ENCODE data around the gene SAMM50.

SAMM50 gene

DNA sequence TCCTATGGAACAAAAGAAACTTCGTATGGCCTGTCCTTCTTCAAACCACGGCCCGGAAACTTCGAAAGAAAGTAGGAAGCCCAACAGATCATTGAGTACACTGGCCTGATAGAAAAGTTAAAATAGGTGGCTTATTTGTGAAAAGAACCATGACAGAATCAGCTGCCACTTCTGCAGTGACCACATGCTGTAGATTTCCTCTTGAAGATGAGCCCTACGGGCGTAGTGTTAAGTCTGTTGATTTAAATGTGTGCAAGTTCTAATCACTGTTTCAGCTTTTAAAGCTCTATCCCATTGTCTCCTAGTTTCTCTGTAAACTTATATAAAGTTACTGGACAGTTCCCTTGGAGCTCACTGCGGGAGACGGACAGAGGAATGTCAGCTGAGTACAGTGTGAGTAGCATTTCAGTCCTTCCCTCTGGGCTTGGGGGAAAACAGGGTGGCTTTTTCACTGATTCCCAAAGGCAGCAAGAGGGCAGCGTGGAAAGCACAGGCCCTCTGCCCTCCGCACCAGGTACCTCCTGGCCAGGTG is 17.8 kb downstream of the SAMM50 start:
- DNase-seq (ENCODE audit: insufficient read length, low spot score) (no peak), FAIRE-seq (no peak)
- TF ChIP-seq TAF1 (IDR thresholded peaks at IDR 0.05; ENCODE audit: low read depth, low read length) (no peak), SPI1 (IDR thresholded peaks at IDR 0.05; ENCODE audit: low read depth, low read length) (no peak), POLR2A (IDR thresholded peaks at IDR 0.05; ENCODE audit: low read depth, low read length) (no peak), POU2F2 (IDR thresholded peaks at IDR 0.05; ENCODE audit: low read depth, low read length) (no peak), PAX5 (IDR thresholded peaks at IDR 0.05; ENCODE audit: insufficient read depth, low read length, severe bottlenecking) (no peak), POLR2AphosphoS5 (IDR thresholded peaks at IDR 0.05; ENCODE audit: low read depth, low read length) (no peak)

DNA sequence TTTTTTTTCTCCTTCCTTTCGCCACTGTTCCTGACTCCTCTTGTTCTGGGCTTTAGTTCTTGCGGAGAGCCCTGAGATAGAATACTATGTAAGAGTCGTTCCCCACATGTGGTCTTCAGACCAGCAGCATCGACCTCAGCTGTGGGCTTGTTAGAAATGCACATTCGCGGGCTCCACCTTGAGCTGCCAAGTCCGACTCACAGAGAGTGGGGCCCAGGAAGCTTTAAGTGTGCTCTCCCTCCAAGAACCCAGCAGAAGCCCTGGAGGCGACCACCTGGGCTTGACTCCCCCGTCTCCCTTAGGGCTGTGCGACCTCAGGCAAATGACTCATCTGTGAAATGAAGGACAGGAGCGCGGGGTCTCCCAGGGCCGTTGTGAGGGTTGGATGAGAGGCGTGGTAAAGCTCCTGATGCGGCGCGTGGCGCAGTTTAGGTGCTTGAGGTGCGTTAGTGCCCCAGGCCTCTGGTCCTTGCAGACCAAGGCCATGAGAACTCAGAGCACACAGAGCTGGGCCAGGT is 18.8 kb downstream of the SAMM50 start:
- DNase-seq (ENCODE audit: insufficient read length, low spot score) (no peak), FAIRE-seq (no peak)
- TF ChIP-seq PAX5 (IDR thresholded peaks at IDR 0.05; ENCODE audit: insufficient read depth, low read length, severe bottlenecking) (no peak), TAF1 (IDR thresholded peaks at IDR 0.05; ENCODE audit: low read depth, low read length) (no peak), POU2F2 (IDR thresholded peaks at IDR 0.05; ENCODE audit: low read depth, low read length) (no peak), POLR2AphosphoS5 (IDR thresholded peaks at IDR 0.05; ENCODE audit: low read depth, low read length) (no peak), SPI1 (IDR thresholded peaks at IDR 0.05; ENCODE audit: low read depth, low read length) (no peak), POLR2A (IDR thresholded peaks at IDR 0.05; ENCODE audit: low read depth, low read length) (no peak)

DNA sequence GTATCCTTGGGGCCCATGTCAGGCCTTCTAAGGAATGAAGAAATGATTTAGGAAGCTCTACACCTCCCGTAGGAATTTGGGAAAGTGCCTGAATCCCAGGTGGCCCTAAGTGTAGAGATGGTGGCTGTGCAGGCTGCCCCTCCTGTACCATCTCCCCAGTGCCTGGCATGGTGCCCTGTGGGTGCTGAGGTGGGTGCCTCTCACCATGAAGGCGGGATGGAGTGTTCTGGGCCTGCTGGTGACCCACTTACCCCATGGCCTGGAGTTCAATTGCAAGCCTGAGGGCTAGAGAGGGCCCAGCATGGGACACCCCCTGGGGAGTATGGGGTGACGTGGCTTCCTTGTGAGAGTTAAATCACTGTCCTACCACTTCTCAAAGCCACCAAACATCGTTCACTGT is 19.8 kb downstream of the SAMM50 start:
- DNase-seq (ENCODE audit: insufficient read length, low spot score): no peak
- TF ChIP-seq TAF1 (IDR thresholded peaks at IDR 0.05; ENCODE audit: low read depth, low read length): no peak
- FAIRE-seq: no peak

- TF ChIP-seq SPI1 (IDR thresholded peaks at IDR 0.05; ENCODE audit: low read depth, low read length) (no peak), POLR2A (IDR thresholded peaks at IDR 0.05; ENCODE audit: low read depth, low read length) (no peak), POLR2AphosphoS5 (IDR thresholded peaks at IDR 0.05; ENCODE audit: low read depth, low read length) (no peak)
- FAIRE-seq (no peak), DNase-seq (ENCODE audit: insufficient read length, low spot score) (no peak)
Measured at GRCh38 chr22:43976861-43977795, 21.9 kb downstream of the SAMM50 start.

GRCh38 chr22:43978558-43978957 is 23.3 kb downstream of the SAMM50 start:
- no peak for DNase-seq (ENCODE audit: insufficient read length, low spot score)
- TF ChIP-seq PAX5 (IDR thresholded peaks at IDR 0.05; ENCODE audit: insufficient read depth, low read length, severe bottlenecking) (no peak), POLR2AphosphoS5 (IDR thresholded peaks at IDR 0.05; ENCODE audit: low read depth, low read length) (no peak), POLR2A (IDR thresholded peaks at IDR 0.05; ENCODE audit: low read depth, low read length) (no peak), TAF1 (IDR thresholded peaks at IDR 0.05; ENCODE audit: low read depth, low read length) (no peak), POU2F2 (IDR thresholded peaks at IDR 0.05; ENCODE audit: low read depth, low read length) (no peak), SPI1 (IDR thresholded peaks at IDR 0.05; ENCODE audit: low read depth, low read length) (no peak)
- FAIRE-seq: no peak

- FAIRE-seq: no peak
- TF ChIP-seq POLR2A (IDR thresholded peaks at IDR 0.05; ENCODE audit: low read depth, low read length): no peak
- TF ChIP-seq POLR2AphosphoS5 (IDR thresholded peaks at IDR 0.05; ENCODE audit: low read depth, low read length): no peak
- TF ChIP-seq POU2F2 (IDR thresholded peaks at IDR 0.05; ENCODE audit: low read depth, low read length): no peak
- TF ChIP-seq SPI1 (IDR thresholded peaks at IDR 0.05; ENCODE audit: low read depth, low read length): no peak
- TF ChIP-seq TAF1 (IDR thresholded peaks at IDR 0.05; ENCODE audit: low read depth, low read length): no peak
- no peak for TF ChIP-seq PAX5 (IDR thresholded peaks at IDR 0.05; ENCODE audit: insufficient read depth, low read length, severe bottlenecking)
- DNase-seq (ENCODE audit: insufficient read length, low spot score): no peak
Measured at GRCh38 chr22:43980579-43980978, 25.3 kb downstream of the SAMM50 start.

GRCh38 chr22:43980996-43981395 is 25.8 kb downstream of the SAMM50 start:
- no peak for FAIRE-seq
- DNase-seq (ENCODE audit: insufficient read length, low spot score): no peak
- TF ChIP-seq POLR2A (IDR thresholded peaks at IDR 0.05; ENCODE audit: low read depth, low read length): no peak
- no peak for TF ChIP-seq PAX5 (IDR thresholded peaks at IDR 0.05; ENCODE audit: insufficient read depth, low read length, severe bottlenecking)
- no peak for TF ChIP-seq TAF1 (IDR thresholded peaks at IDR 0.05; ENCODE audit: low read depth, low read length)
- TF ChIP-seq SPI1 (IDR thresholded peaks at IDR 0.05; ENCODE audit: low read depth, low read length): no peak
- TF ChIP-seq POU2F2 (IDR thresholded peaks at IDR 0.05; ENCODE audit: low read depth, low read length): no peak
- no peak for TF ChIP-seq POLR2AphosphoS5 (IDR thresholded peaks at IDR 0.05; ENCODE audit: low read depth, low read length)

- TF ChIP-seq POLR2A (IDR thresholded peaks at IDR 0.05; ENCODE audit: low read depth, low read length) (no peak), SPI1 (IDR thresholded peaks at IDR 0.05; ENCODE audit: low read depth, low read length) (no peak), POU2F2 (IDR thresholded peaks at IDR 0.05; ENCODE audit: low read depth, low read length) (no peak), PAX5 (IDR thresholded peaks at IDR 0.05; ENCODE audit: insufficient read depth, low read length, severe bottlenecking) (no peak), TAF1 (IDR thresholded peaks at IDR 0.05; ENCODE audit: low read depth, low read length) (no peak)
- FAIRE-seq: no peak
- no peak for DNase-seq (ENCODE audit: insufficient read length, low spot score)
Measured at GRCh38 chr22:43983808-43984207, 28.6 kb downstream of the SAMM50 start.

- no peak for FAIRE-seq
- DNase-seq (ENCODE audit: insufficient read length, low spot score): no peak
- no peak for TF ChIP-seq TAF1 (IDR thresholded peaks at IDR 0.05; ENCODE audit: low read depth, low read length)
- TF ChIP-seq PAX5 (IDR thresholded peaks at IDR 0.05; ENCODE audit: insufficient read depth, low read length, severe bottlenecking): no peak
- no peak for TF ChIP-seq POLR2A (IDR thresholded peaks at IDR 0.05; ENCODE audit: low read depth, low read length)
- no peak for TF ChIP-seq POLR2AphosphoS5 (IDR thresholded peaks at IDR 0.05; ENCODE audit: low read depth, low read length)
- TF ChIP-seq SPI1 (IDR thresholded peaks at IDR 0.05; ENCODE audit: low read depth, low read length): no peak
- TF ChIP-seq POU2F2 (IDR thresholded peaks at IDR 0.05; ENCODE audit: low read depth, low read length): no peak
Measured at GRCh38 chr22:43985532-43985931, 30.3 kb downstream of the SAMM50 start.

Measured in GM12891 (cell line).